ENCODE data around the gene EIF3D. TPM values are rescaled to one million over a fixed set of nuclear protein-coding genes. Genes with fewer than 3 reads are reported as not detected.

EIF3D gene
- total and polyA plus RNA-seq, 2 of the 8 experiments (the other 6 are each of a cell fraction or from before 2014, with no cell fraction given): 195 to 408 TPM

DNA sequence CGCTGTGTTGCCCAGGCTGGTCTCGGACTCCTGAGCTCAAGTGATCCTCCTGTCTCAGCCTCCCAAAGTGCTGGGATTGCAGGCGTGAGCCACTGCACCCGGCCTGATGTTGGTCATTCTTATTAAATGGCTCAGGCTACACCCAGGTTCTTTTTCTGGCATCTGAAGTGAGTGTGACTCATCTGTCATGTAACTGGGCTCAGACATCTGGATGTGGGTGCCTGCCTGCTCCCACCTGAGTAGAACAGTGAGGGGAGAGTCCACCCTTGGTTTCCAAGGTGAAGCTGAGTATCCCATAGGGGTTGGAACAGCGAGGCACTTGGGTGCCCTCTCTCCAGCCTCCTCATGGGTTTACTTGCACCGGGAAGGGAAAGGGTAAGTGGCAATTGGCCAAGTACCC lies 36.7 kb upstream of the EIF3D start:
- FAIRE-seq: no peak
- no peak for TF ChIP-seq RXRA (IDR thresholded peaks at IDR 0.05; ENCODE audit: insufficient read depth, low read depth, low read length)
- TF ChIP-seq NANOG (IDR thresholded peaks at IDR 0.05; ENCODE audit: insufficient read depth, low read depth, low read length, poor library complexity, severe bottlenecking): no peak
- TF ChIP-seq SIX5 (IDR thresholded peaks at IDR 0.05; ENCODE audit: low read depth, low read length): no peak
- TF ChIP-seq PHF8 (conservative IDR thresholded peaks at IDR 0.05; ENCODE audit: low read depth, low read length): no peak
- no peak for TF ChIP-seq SIN3A (conservative IDR thresholded peaks at IDR 0.05 in 1 of 2, IDR thresholded peaks at IDR 0.05 in 1 of 2; ENCODE audit: low read depth in 1 of 2, low read length in 2 of 2)

More for the DNA sequence above, 36.7 kb upstream of the EIF3D start:
- H3K9me3 ChIP-seq (ENCODE audit: insufficient read depth in 2 of 2, low read depth in 1 of 2, low read length in 1 of 2): no peaks in the 10 kb centered on the region
- H3K4me3 ChIP-seq (ENCODE audit: extremely low read depth in 1 of 4, insufficient read depth in 2 of 4, low read depth in 3 of 4, low read length in 4 of 4): no peak overlapping the region
- no peak overlapping the region for H4K8ac ChIP-seq (ENCODE audit: extremely low read depth, insufficient read depth, low read length)
- no peak overlapping the region for H2BK20ac ChIP-seq (ENCODE audit: low read length)
- no peak overlapping the region for H3K9ac ChIP-seq (replicated peaks in 1 of 4; ENCODE audit: extremely low read depth in 1 of 4, low read depth in 3 of 4, low read length in 3 of 4)
- no peak overlapping the region for H3K4ac ChIP-seq (replicated peaks; ENCODE audit: insufficient read length, low read depth, low read length)
- H2BK5ac ChIP-seq (ENCODE audit: low read depth, low read length): no peak overlapping the region
- no peak overlapping the region for H3K4me2 ChIP-seq (ENCODE audit: insufficient read depth in 1 of 2, low read depth in 2 of 2, low read length in 2 of 2)
- no peak overlapping the region for H3K23ac ChIP-seq (ENCODE audit: insufficient read length)
- no peak overlapping the region for H2AFZ ChIP-seq (ENCODE audit: low read length)
- H3K27me3 ChIP-seq (replicated peaks in 1 of 4; ENCODE audit: control insufficient read depth in 3 of 4, extremely low read depth in 1 of 4, insufficient read depth in 3 of 4, low read length in 3 of 4): no peaks in the 10 kb centered on the region
- no peaks in the 10 kb centered on the region for H3K79me2 ChIP-seq (ENCODE audit: control insufficient read depth in 1 of 2, insufficient read depth in 2 of 2, low read length in 2 of 2)
- CTCF ChIA-PET (ENCODE audit: partially characterized antibody): interaction anchor here (1.2 to 1.7 kb wide), 3 partner anchors 18 to 152 kb away, joined by 3 to 5 read pairs (median 4); partner anchors contain the start of gene EIF3D
- no peak overlapping the region for H2AK5ac ChIP-seq (ENCODE audit: low read depth, low read length)
- WGBS, 2 experiments (ENCODE audit: extremely low coverage in 1 of 2, insufficient coverage in 1 of 2, insufficient read length in 1 of 2, insufficient replicate concordance in 2 of 2, low coverage in 1 of 2, low lambda C conversion rate in 2 of 2, missing lambda C conversion rate in 1 of 2): 90% methylated on average over 6 of the region's 6 CpGs; no CpG with 5 or more reads in 1 of the 2 experiments
- H3K27ac ChIP-seq (ENCODE audit: low read depth, low read length): no peak overlapping the region
- H4K91ac ChIP-seq (replicated peaks; ENCODE audit: insufficient read length, low read length): no peak overlapping the region
- no peaks in the 10 kb centered on the region for H3K36me3 ChIP-seq (ENCODE audit: control insufficient read depth in 2 of 4, insufficient read depth in 4 of 4, low read length in 3 of 4)
- H3K23me2 ChIP-seq (ENCODE audit: low read depth, low read length): no peaks in the 10 kb centered on the region; the same call in 1 of the 2 replicates
- no peak overlapping the region for H3K18ac ChIP-seq (ENCODE audit: extremely low read depth, low read length)
- H2BK12ac ChIP-seq (ENCODE audit: low read depth, low read length): no peak overlapping the region
- H3K14ac ChIP-seq (ENCODE audit: insufficient read length): no peak overlapping the region
- H4K20me1 ChIP-seq (replicated peaks in 1 of 2; ENCODE audit: control insufficient read depth in 1 of 2, insufficient read depth in 2 of 2, low read length in 2 of 2): no peaks in the 10 kb centered on the region
- DNase-seq (ENCODE audit: low read depth in 1 of 2, low spot score in 2 of 2): no peak
- no peak overlapping the region for H4K5ac ChIP-seq (ENCODE audit: insufficient read length, low read depth, low read length)
- no peaks in the 10 kb centered on the region for H3K79me1 ChIP-seq (ENCODE audit: low read depth, low read length)
- POLR2A ChIA-PET (ENCODE audit: partially characterized antibody): no interaction called here
- no peak overlapping the region for H3K56ac ChIP-seq (replicated peaks; ENCODE audit: insufficient read length, low read depth, low read length)
- H3K4me1 ChIP-seq (replicated peaks in 1 of 4; ENCODE audit: control insufficient read depth in 3 of 4, insufficient read depth in 4 of 4, low read length in 3 of 4): peaks cover 8 to 29% (median 25%) of the 10 kb centered on the region in 4 experiments
- no peak overlapping the region for H2BK15ac ChIP-seq (ENCODE audit: low read length)
- no peak overlapping the region for H2BK120ac ChIP-seq (replicated peaks; ENCODE audit: low read depth, low read length)
